Stimulated activated CD4-positive, alpha-beta T cell treated with anti-CD3 and anti-CD28 coated beads, Interleukin-1b, Interleukin-23, amount 100 ng/mL, for 24 hours (primary cell): ENCODE data around the gene LGALS7B.
A peak's percentile ranks its signal among the peaks of the same experiment; 100 is the strongest.
"Not testable (repeated sequence)": the region's sequence is repeated elsewhere in the genome, so short reads cannot be mapped to it uniquely, and the experiment has no call there.

Source experiments
- DNase-seq, 4 experiments: peaks; one replicate each; pipeline ENCODE4 v3.0.0-alpha.2; 2020; ENCODE audit warnings: low read depth in 4 of 4, low spot score in 1 of 4

Gene LGALS7B

DNA sequence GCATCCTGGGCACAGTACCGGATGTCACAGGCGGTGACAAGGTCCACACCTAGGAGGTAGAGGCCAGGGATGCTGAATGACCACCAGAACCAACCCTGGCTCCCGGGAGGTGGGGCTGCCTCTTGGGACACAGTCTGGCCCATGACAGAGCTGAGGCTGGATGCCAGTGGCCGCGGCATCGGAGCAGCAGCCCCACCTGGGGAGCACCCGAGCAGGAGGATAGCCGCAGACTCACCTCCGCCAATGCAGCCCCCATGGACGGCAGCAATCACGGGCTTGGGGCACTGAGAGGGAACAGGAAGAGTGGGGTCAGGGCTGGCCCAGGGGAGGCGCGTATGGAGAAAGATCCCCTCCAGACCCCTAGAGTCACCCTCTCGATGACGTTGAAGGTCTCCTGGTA is 28.1 kb downstream of the LGALS7B start:
- no peak for DNase-seq

DNA sequence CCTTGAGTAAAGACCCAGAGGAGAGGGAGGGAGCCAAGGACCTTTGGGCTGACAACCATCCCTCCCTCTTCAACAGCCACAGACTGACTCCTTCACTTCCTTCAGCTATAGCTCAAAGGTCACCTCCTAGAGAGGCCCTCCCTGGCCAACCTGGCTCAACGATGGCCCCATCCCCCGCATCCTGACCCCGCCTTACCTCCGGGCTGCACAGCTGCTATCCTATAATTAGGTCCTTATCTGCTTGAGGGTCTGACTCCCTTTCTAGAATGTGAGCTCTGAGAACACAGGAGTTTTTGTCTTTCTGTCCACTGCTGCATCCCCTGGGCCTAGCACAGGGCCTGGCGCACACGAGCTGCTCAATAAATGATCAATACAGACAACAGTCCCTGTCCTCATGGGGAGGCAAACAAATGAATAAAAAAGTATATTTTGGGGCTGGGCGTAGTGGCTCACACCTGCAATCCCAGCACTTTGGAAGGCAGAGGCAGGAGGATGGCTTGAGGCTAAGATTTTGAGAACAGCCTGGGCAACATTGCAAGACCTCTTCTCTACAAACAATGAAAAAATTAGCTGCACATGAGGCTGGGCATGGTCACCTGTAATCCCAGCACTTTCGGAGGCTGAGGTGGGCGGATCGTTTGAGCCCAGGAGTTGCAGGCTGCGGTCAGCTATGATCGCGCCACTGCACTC is 30.4 kb downstream of the LGALS7B start:
- no peak for DNase-seq

DNA sequence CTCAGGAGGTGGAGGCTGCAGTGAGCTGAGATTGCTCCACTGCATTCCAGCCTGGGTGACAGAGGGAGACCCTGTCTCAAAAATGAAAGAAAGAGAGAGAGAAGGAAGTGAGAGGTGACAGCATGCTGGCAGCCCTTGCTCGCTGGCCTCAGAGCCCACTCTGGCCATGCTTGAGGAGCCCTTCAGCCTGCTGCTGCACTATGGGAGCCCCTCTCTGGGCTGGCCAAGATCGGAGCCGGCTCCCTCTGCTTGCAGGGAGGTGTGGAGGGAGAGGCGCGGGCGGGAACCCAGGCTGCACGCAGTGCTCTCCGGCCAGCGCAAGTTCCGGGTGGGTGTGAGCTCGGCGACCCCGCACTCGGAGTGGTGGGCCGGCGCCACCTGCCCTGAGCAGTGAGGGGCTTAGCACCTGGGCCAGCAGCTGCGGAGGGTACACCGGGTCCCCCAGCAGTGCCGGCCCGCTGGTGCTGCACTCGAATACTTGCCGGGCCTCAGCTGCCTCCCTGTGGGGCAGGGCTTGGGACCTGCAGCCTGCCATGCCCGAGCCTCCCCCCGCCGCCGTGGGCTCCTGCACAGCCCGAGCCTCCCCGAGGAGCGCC is 32.3 kb downstream of the LGALS7B start:
- DNase-seq: not testable (repeated sequence)

DNA sequence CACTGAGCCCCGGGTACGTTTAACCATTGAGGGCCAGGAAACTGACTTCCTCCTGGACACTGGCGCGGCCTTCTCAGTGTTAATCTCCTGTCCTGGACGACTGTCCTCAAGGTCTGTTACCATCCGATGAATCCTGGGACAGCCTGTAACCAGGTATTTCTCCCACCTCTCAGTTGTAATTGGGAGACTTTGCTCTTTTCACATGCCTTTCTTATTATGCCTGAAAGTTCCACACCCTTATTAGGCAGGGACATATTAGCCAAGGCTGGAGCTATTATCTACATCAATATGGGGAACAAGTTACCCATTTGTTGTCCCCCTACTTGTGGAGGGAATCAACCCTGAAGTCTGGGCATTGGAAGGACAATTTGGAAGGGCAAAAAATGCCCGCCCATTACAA is 36.9 kb downstream of the LGALS7B start:
- not testable (repeated sequence) for DNase-seq

DNA sequence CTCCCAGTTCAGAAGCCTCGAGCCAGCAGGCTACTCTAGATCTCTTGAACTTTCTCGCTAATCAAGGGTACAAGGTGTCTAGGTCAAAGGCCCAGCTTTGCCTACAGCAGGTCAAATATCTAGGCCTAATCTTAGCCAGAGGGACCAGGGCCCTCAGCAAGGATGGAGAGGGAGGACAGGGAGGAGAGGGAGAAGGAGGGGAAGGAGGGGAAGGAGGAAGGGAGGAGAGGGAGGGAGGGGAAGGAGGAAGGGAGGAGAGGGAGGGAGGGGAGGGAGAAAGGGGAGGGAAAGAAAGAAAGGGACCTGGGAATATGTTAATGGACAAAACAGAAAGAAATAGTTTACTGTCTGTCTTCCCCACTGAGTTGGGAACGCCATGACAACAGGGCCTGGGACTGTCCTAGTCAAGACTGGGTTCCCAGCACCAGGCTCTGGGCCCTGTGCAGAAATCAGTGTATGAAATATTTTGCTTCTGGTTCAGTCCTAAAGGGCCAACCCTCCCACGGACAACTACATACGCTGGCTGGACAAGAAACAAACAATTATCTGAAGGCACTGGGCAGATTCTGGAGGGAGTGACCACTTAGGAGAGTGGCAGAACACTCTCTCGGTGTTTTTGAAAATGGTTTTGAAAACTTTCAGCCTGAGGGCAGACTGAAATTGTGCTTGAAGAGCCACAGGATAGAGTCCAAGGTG is 38.0 kb downstream of the LGALS7B start:
- no peak for DNase-seq

DNA sequence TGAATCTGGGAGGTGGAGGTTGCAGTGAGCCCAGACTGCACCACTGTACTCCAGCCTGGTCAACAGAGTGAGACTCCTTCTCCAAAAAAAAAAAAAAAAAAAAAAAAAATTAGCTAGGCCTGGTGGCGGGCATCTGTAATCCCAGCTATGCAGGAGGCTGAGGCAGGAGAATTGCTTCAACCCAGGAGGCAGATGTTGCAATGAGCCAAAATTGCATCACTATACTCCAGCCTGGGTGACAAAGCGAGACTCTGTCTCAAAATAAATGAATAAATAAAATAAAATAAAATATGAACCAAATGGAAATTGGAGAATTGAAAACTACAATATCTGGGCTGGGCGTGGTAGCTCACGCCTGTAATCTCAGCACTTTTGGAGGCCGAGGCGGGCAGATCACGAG is 40.2 kb downstream of the LGALS7B start:
- not testable (repeated sequence) for DNase-seq

DNA sequence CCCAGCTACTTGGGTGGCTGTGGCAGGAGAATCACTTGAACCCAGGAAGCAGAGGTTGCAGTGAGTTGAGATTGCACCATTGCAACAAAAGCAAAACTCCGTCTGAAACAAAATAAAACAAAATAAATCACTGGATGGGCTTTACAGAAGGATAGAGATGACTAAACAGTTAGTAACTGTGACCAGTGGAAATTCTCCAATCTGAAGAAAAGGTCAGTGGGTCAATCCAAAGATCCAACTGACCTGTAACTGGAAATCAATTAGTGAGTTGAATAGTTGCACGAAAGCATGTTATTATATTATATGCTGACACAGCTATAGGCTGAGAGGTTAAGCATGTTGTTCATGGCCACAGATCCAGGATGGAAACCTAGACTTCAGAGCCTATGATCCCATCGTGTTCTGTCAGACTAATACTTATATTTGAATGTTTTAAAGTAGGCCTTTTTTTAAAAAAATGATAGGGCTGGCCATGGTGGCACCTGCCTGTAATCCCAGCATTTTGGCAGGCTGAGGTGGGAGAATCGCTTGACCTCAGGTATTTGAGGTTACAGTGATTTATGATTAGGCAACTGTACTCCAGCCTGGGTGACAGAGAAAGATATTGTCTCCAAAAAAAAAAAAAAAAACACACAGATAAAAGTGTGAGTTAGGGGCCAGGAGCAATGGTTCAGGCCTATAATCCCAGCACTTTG is 41.2 kb downstream of the LGALS7B start:
- no peak for DNase-seq

DNA sequence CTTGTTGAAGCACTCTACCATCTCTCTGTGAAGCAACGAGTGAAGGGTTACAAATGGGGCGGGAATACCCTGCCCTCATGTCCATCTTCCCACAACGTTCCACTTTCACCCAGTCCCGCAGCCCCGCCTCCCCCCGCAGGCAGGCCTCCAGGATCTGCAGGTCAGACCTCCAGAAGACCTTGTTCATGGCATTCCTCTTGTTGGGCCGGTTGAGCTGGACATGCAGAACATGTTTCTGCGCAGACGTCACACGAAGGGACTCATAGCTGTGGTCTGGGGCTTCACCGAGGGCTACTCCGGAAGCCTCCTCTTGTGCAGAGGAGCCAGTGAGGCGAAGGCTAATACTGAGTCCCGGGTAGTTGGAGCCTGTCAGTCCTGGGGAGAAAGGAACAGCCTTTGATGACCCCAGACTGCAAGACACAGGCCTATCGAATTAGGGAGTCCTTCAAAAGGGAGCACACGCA is 42.2 kb downstream of the LGALS7B start:
- DNase-seq: no peak

DNA sequence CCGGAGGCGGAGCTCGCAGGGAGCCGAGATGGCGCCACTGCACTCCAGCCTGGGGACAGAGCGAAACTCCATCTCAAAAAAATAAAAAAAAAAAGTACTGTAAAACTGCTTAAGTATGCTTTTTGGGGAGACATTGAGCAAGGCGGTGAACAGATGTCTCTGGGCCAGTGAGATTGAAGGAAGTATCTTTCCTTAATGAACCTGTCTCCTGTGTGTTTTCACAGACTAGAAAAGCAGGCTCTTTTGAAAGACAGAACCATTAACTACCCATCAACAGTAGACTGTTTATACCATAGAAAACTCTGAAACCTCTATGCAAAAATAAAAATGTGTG is 44.1 kb downstream of the LGALS7B start:
- DNase-seq: no peak

DNA sequence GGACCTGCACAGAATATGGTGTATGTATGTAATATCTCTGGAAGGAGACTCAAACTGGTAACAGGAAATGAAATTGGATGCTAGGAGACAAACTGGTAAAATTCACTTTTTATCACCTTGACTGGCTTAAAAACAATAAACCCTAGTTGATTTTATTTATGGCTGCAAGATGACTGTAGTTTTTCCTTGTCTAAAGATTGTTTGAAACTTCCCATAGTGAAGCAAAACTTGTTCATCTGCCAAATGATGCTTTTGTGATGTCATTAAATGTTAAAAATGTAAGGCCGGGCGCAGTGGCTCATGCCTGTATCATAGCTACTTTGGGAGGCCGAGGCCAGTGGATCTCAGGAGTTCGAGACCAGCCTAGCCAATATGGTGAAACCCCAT is 45.1 kb downstream of the LGALS7B start:
- DNase-seq: no peak

DNA sequence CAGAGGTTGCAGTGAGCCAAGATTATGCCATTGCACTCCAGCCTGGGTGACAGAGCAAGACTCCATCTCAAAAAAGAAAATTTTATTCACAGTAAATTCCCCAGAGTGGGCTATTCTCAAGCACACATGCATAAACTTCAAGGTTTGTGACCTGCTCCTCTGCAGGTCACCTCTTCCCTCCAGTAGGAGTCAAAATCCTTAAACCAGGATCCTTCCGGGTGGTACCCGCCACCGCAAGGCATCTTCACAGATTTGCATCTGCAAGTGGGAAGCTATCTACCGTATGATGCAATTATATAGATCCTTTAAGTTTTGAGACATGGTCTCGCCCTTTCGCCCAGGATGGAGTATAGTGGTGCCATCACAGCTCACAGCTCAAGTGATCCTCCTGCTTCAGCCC is 45.6 kb downstream of the LGALS7B start:
- DNase-seq: no peak

DNA sequence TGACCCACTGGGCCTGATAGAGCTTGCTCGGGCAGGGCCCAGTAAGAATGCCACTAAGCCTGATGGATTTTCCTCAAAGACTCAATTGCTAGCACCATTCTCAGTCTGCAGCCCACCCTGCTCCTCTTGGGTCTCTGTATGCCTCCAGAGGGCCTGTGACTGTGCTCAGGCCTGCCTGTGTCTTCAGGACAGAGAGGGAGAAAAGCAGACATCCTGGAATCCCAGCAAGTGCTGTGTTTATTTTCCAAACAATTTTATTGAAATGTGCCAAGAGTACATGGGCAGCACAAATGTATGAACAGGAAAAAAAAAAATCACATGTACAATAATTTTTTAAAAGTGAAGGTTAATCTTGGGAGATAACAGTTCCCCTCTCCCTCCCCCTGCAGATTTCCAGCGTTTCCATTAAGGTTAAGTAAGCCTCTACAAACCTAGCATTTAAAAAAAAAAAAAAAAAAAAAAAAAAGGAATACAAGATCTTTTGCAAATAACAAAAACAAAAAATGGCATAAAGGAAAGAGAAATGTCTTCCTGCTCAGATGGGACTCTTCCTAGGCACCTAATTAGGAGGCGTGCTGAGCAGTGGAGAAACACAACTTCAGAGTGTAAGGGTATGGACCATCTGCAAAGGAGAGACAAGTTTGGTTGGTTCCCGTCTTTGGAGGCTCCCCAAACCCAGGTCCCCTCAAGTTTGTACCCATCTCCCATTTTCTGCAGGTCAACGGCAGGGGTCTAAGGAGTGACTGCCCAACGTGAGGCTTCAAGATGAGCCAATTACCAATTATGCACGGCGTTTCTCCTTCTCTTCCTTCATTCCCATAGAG is 47.4 kb downstream of the LGALS7B start:
- no peak for DNase-seq

DNA sequence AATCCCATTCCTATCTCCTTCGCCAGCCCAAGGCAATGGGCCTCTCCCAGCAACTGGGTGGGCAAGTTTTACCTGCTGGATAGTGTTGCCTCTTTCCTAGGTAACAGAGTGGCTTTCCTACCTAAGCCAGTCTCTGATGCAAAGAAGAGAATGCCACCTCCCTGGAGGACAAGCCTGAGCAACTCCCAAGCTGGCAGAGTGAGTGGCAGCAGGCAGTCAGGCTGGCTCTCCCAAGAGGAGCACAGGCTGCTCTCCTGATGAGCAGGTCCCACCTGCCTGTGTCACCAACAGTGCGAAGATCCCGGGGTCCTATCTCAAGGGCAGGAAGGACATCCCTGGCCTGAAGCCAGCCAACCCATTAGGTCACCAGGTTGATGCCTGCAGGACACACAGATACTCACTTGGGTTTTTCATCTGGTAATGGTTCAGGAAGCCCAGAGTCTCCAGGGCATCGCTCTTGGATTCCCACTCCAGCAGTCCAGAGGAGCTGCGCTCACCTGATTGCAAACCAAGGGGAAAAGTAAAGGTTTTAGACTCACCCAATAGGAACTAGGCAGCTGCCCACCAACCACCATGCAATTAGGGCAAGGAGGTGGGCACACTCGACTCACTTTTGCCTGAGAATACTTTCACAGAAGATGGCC is 48.1 kb downstream of the LGALS7B start:
- DNase-seq: no peak

DNA sequence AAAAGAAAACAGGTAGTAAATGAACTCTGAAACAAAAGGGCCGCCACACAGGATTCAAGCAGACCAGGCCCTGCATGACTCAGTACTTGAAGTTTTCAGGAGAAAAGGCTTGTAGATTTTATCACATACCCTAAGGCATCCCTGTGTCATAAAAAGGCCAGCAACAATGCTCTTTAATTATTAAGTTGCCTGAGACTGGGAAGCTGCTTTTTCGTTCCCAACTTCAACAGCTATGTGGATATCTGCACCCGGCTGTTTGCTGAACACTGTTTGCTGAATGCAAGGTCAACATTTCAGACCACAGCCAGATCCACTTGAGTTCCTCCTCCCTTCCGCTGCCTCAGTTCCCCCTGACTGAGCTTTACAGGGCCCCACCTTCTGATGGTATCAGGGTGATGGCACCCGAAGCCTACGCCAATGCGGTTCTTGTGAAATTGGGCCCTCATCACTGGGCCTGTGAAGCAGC is 48.7 kb downstream of the LGALS7B start:
- DNase-seq: no peak

DNA sequence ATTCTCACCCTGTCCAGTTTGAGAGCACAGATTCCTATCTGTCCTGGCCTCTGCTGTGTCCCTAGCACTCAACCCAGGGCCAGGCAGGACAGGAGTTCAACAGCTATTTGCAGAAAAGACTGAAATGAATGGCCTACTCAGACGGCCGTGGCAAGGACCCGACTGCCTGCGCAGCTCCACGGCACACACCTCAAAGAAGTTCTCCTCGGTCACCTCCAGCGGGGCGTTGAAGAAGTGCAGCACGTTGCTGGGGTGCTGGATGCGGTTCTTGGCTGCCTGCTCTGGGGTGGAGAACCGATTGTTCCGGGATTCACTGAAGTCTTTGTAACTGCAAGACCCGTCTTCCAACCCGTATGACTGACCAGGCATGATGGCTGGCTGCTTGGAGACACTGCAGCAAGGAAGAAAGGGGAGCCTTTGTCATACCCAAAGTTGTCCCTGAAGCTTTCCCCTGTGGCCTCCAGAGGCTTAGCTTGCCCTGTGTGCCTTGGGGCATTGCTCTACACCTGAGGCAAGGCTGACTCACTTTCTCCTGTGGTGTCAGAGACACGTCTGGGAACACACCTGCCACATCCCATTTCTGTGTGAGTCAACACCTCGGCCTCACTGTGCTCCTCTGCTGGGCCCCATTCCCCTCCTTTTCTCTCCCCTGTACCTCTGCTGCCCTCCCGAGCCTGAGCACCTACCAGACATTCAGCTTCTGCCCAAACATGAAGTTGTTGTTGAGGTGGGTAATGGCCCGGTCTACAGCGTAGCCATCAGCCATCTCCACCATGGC is 49.4 kb downstream of the LGALS7B start:
- peak in 3 of 4 experiments; percentile 31 to 61 (median 51) for DNase-seq

DNA sequence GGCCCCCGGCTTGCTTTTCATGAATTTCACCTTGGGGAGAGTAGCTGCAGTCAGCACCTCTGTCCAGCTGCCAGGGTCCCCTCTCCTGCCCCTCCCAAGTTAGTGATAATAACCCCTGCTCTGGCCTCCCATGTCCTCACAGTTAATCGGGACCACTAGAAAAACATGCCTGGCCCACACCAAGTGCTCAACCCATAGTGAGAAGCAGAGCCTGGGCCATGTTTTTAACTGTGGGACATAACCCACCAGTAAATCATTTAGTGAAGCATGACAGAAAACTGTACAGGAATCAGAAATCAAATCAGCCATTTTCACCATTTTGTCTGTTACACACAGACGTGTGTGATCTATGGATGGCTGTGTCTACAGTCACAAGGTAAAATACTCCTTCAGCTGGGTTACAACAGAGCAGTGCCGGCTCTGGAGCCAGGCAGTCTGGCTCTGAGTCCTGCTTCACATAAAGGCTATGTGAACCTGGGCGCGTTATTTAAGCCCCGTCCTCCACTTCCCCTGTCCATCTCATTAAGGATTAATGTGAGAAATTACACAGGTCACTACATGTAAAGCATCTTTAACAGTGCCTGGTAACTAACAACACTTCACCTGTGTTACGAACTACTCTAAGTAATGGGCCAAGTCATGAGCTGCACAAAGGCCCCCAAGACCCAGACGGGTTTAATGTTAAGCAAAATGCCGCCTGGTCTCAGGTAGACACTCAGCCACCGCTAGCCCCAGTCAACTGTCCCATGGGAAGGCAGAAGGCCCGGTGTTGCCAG is 50.2 kb downstream of the LGALS7B start:
- DNase-seq: no peak

DNA sequence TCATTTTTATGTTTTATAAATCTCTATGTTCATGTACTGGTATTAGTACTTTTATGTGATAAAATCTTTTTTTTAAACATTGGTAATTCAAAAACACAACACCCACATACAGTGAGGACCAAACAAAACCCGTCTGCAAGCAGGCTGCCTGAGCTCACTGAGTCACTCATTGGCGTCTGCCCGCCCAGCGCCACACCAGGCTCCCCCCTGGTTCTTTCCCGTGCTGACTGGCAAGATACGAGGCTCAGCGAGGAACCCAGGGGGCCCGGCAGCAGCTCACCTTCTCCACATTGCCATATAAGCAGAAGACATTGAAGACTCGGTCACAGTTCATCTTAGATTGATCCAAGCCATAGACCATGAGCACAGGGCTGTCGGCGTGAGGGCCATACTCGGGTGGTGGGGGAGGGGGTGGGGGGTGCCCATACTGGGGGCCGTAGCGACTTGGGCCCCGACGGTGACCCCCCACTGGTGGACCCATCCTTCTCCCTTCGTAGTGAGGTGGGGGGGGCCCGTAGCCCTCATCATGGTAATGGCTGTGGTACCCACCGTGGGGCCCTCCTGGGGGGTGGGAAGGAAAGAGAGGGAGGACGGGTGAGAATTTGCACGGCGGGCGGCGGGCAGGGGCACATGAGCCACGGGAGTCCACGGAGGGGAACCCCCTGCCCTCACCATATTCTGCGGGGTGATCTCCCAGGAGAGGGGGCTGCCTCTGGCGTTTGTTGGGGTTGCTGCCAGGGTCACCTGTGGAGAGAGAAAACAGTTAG is 51.0 kb downstream of the LGALS7B start:
- no peak for DNase-seq

DNA sequence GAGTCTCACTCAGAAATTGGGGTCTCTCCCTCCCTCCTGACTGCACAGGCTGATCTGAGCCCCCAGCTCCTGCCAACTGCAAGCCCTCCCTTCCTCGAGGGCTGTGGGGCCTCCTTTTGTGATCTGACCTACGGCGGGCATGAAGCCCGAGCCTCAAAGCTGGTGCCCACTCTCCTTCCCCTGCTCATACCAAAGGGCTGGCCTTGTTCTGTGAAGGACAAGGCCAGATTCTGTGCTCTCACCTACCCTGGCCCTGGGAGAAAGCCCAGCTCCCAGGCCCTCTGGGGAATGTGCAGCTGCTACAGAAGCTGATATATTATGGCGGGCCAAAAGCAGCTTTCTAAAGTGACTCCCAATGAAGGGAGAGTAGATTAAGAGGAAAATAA is 51.6 kb downstream of the LGALS7B start:
- DNase-seq: no peak
